ENCODE measurements around the gene KIF26B. TPM values are rescaled to one million over a fixed set of nuclear protein-coding genes. Genes with fewer than 3 reads are reported as not detected.

Gene KIF26B
- total RNA-seq, 2 experiments from 2014 or later = not detected

GRCh38 chr1:245493029-245493428 lies 338.2 kb downstream of the KIF26B start:
- H2AFZ ChIP-seq (ENCODE audit: low read length) = no peak overlapping the region
- H3K9me3 ChIP-seq (ENCODE audit: low read length) = no peaks in the 10 kb centered on the region
- no peak overlapping the region for H3K4me3 ChIP-seq (ENCODE audit: low read depth, low read length, poor library complexity, severe bottlenecking)
- H3K36me3 ChIP-seq (ENCODE audit: insufficient read depth, low read length) = no peaks in the 10 kb centered on the region
- no peaks in the 10 kb centered on the region for H4K20me1 ChIP-seq (ENCODE audit: insufficient read depth, low read length)
- no peaks in the 10 kb centered on the region for H3K4me1 ChIP-seq (ENCODE audit: insufficient read depth, low read length, poor library complexity, severe bottlenecking)
- ChIA-PET CTCF (ENCODE audit: unreplicated experiment) (no interaction called here), POLR2A (no interaction called here)
- peak; percentile 21 for DNase-seq (ENCODE audit: low spot score)
- BruUV-seq (replicated peaks) = no TSS peak
- no peaks in the 10 kb centered on the region for H3K9me2 ChIP-seq (ENCODE audit: insufficient read depth, low read length)
- intact Hi-C loops (cut with micrococcal nuclease; ENCODE audit: unreplicated experiment) = no loop called here
- no peak overlapping the region for H3K27ac ChIP-seq (ENCODE audit: low read depth, low read length, poor library complexity, severe bottlenecking)
- TF ChIP-seq CTCF (conservative IDR thresholded peaks at IDR 0.05; ENCODE audit: low read length) = peak; percentile 59
- TF ChIP-seq EZH2phosphoT487 (IDR thresholded peaks at IDR 0.05; ENCODE audit: borderline replicate concordance, low read depth, low read length) = no peak
- H3K4me2 ChIP-seq (ENCODE audit: low read length) = no peak overlapping the region
- H3K79me2 ChIP-seq (ENCODE audit: insufficient read depth, low read depth, low read length) = no peaks in the 10 kb centered on the region

- BruUV-seq (replicated peaks) = no TSS peak
- no peaks in the 10 kb centered on the region for H3K4me1 ChIP-seq (ENCODE audit: insufficient read depth, low read length, poor library complexity, severe bottlenecking)
- H3K4me2 ChIP-seq (ENCODE audit: low read length) = no peak overlapping the region
- intact Hi-C loops (cut with micrococcal nuclease; ENCODE audit: unreplicated experiment) = no loop called here
- ChIA-PET CTCF (ENCODE audit: unreplicated experiment) (no interaction called here), POLR2A (no interaction called here)
- no peaks in the 10 kb centered on the region for H3K36me3 ChIP-seq (ENCODE audit: insufficient read depth, low read length)
- H2AFZ ChIP-seq (ENCODE audit: low read length) = no peak overlapping the region
- H3K9me2 ChIP-seq (ENCODE audit: insufficient read depth, low read length) = no peaks in the 10 kb centered on the region
- no peak overlapping the region for H3K4me3 ChIP-seq (ENCODE audit: low read depth, low read length, poor library complexity, severe bottlenecking)
- no peaks in the 10 kb centered on the region for H4K20me1 ChIP-seq (ENCODE audit: insufficient read depth, low read length)
- DNase-seq (ENCODE audit: low spot score) = no peak
- H3K79me2 ChIP-seq (ENCODE audit: insufficient read depth, low read depth, low read length) = no peaks in the 10 kb centered on the region
- H3K9me3 ChIP-seq (ENCODE audit: low read length) = no peaks in the 10 kb centered on the region
- TF ChIP-seq EZH2phosphoT487 (IDR thresholded peaks at IDR 0.05; ENCODE audit: borderline replicate concordance, low read depth, low read length) (no peak), CTCF (conservative IDR thresholded peaks at IDR 0.05; ENCODE audit: low read length) (no peak)
- H3K27ac ChIP-seq (ENCODE audit: low read depth, low read length, poor library complexity, severe bottlenecking) = no peak overlapping the region
Measured at GRCh38 chr1:245495681-245496080, 340.9 kb downstream of the KIF26B start.

DNA sequence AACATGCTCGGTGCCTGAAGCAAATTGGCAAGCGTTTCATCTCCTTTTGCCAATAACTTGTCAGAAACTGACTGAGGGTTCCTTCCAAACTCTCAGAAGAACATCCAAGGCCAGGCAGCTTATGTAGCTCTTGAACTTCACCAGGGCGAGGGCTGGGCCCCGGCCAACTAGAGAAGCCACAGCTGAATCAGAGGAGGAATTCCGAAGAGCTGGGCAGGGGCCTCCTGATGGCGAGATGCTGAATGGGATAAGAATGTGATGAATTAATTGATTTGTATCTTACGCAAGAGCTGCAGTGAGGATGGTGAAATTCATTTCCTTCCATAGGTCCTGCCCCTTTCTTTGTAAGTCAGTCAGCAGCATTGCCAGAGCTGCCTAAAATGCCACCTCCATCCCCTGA lies 345.8 kb downstream of the KIF26B start:
- H3K9me2 ChIP-seq (ENCODE audit: insufficient read depth, low read length) = no peaks in the 10 kb centered on the region
- H3K27ac ChIP-seq (ENCODE audit: low read depth, low read length, poor library complexity, severe bottlenecking) = no peak overlapping the region
- intact Hi-C loops (cut with micrococcal nuclease; ENCODE audit: unreplicated experiment) = no loop called here
- CTCF ChIA-PET (ENCODE audit: unreplicated experiment) = no interaction called here
- H3K9me3 ChIP-seq (ENCODE audit: low read length) = no peaks in the 10 kb centered on the region
- H3K4me1 ChIP-seq (ENCODE audit: insufficient read depth, low read length, poor library complexity, severe bottlenecking) = no peaks in the 10 kb centered on the region
- H4K20me1 ChIP-seq (ENCODE audit: insufficient read depth, low read length) = no peaks in the 10 kb centered on the region
- POLR2A ChIA-PET = no interaction called here
- no peak overlapping the region for H3K4me2 ChIP-seq (ENCODE audit: low read length)
- TF ChIP-seq CTCF (conservative IDR thresholded peaks at IDR 0.05; ENCODE audit: low read length) = no peak
- TF ChIP-seq EZH2phosphoT487 (IDR thresholded peaks at IDR 0.05; ENCODE audit: borderline replicate concordance, low read depth, low read length) = no peak
- H3K79me2 ChIP-seq (ENCODE audit: insufficient read depth, low read depth, low read length) = no peaks in the 10 kb centered on the region
- no peak for DNase-seq (ENCODE audit: low spot score)
- BruUV-seq (replicated peaks) = no TSS peak
- no peaks in the 10 kb centered on the region for H3K36me3 ChIP-seq (ENCODE audit: insufficient read depth, low read length)
- H2AFZ ChIP-seq (ENCODE audit: low read length) = no peak overlapping the region
- H3K4me3 ChIP-seq (ENCODE audit: low read depth, low read length, poor library complexity, severe bottlenecking) = no peak overlapping the region

All from OCI-LY7 (cell line).